GM21723 (cell line): Measurements from ENCODE around the gene PDCD1.
"Not testable (repeated sequence)": the region's sequence is repeated elsewhere in the genome, so short reads cannot be mapped to it uniquely, and the experiment has no call there.

Experiments
- ATAC-seq: cut with Tn5 transposase; IDR thresholded peaks from one replicate; pipeline ENCODE4 v1.9.1; 2021; ENCODE audit warnings: mild to moderate bottlenecking, moderate library complexity; ENCODE audit not compliant: unreplicated experiment

Gene PDCD1

GRCh38 chr2:241835611-241836010, 23.1 kb downstream of the PDCD1 start:
- no peak for ATAC-seq

- ATAC-seq: no peak
Measured at GRCh38 chr2:241834527-241835210, 24.0 kb downstream of the PDCD1 start.

- ATAC-seq: not testable (repeated sequence)
Measured at GRCh38 chr2:241833756-241834526, 24.8 kb downstream of the PDCD1 start.

GRCh38 chr2:241833101-241833663, 25.5 kb downstream of the PDCD1 start:
- no peak for ATAC-seq

- ATAC-seq: no peak
Measured at GRCh38 chr2:241827394-241827793, 31.3 kb downstream of the PDCD1 start.

- not testable (repeated sequence) for ATAC-seq
Measured at GRCh38 chr2:241823531-241824437, 34.9 kb downstream of the PDCD1 start.

DNA sequence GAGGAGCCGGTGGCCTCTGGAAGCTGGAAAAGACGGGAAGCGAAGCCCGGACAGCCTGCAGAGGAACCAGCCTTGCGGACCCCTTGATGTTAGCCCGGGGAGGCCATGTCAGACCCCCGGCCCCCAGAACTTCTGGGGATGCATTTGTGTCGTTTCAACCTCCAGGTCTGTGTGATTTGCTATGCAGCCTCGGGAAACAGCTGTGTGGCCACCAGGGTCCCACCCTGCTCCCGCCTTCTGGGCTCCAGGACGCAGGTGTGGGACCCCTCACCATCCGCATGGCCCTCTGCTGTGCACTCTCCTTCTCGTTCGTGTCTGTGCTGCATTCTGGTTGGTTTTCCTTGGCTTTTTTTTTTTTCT, 36.5 kb downstream of the PDCD1 start:
- ATAC-seq: no peak

DNA sequence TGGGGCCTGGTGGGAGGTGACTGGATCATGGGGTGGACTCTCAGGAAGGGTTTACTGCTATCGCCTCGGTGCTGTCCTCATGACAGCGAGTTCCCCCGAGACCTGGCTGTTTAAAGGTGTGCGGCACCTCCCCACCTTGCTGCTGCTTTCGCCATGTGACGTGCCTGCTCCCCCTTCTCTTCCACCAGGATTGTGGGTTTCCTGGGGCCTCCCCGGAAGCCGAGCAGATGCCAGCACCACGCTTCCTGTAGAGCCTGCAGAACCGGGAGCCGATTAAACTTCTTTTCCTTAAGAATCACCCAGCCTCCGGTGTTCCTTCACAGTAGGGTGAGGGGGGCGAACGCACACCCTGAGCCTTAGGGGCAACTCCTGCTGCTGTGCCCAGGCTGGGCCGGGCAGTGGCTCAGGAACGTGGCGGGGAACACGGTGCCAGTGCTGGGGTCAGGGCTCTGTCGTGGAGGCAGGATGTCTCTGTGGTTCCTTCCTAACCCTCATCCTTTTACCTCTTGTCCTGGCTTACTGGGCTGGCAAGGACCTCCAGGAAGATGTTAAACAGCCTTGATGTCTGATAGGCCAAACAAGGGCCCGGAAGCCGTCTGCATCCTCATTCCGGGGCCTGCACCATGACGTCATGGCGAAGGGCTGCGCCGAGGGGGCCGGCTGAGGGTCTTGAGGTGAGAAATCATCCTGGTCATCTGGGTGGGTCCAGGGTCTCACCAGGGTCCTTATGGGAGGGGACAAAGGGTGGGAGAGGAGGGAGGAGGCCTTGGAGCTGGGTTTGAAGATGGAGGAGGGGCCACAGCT, 37.0 kb downstream of the PDCD1 start:
- no peak for ATAC-seq

- no peak for ATAC-seq
Measured at GRCh38 chr2:241820625-241821384, 37.9 kb downstream of the PDCD1 start.

DNA sequence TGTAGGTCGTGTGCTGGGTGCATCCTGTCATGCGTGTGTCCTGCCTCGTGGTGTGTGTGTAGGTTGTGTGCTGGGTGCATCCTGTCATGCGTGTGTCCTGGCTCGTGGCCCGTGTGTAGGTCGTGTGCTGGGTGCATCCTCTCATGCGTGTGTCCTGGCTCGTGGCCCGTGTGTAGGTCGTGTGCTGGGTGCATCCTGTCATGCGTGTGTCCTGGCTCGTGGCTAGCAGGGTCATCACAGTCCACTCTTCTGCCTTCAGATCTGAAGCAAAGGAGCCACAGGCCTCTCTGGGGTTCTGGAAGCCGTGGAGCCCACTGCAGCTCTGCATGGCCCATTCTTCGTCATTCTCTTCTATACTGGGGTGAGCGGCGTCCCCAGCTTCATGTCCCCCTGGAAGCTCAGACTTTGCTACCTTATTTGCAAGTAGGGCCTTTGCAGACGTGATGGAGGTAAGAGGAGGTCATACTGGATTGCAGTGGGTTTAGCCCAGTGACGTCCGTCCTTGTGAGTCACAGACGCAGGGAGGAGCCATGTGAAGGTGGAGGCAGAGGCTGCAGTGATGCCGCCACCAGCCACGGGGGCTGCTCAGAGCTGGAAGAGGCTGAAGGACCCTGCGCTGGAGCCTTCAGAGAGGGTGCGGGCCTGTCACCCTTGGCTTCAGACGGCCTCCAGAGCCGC, 38.6 kb downstream of the PDCD1 start:
- ATAC-seq: not testable (repeated sequence)

DNA sequence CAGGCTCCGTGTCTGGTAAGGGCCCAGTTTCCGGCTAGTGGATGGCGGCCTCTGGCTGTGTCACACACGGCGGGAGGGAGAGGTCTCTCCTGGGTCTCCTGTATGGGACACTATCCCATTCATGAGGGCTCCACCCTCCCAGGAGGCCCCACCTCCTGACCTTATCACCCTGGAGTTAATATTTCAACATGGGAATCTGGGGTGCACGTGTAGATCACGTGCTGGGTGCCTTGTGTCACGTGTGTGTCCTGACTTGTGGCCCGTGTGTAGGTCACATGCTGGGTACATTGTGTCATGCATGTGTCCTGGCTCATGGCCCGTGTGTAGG, 39.8 kb downstream of the PDCD1 start:
- no peak for ATAC-seq

- no peak for ATAC-seq
Measured at GRCh38 chr2:241818229-241818942, 40.3 kb downstream of the PDCD1 start.

GRCh38 chr2:241817821-241818215, 40.9 kb downstream of the PDCD1 start:
- not testable (repeated sequence) for ATAC-seq

DNA sequence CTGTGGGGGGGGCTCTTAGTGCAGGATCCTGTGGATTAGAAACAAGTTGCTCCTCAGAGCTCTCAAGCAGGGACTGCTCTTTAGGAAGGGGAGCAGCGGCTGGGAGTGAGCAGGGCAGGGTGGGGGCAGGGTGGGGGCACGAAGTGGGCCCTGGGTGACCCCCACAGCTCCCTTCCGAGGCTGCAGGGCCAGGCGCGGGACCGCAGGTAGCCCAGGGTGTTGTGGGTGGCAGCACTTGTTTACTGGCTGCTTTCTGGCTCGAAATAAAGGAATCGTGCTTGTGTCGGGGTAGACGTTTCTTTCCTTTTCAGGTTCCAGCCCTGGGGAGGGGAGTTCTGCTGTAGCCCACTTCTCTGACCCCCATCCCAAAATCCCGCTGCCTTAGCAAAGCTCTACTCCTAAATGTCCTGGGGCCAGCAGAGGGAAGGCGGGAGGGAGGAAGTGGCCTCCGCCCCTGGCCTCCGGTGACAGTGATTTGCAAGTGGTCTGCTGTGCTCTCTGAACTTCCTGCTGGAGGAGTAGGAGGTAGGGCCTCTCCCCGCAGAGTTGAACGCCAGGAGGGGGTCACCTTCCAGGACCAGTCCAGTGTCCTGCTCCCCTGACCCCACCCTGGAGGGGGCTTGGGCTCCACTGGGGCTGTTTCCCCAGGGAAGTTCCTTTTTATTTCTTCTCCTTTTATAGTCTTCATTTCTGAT, 41.4 kb downstream of the PDCD1 start:
- no peak for ATAC-seq

- no peak for ATAC-seq
Measured at GRCh38 chr2:241816431-241817121, 42.1 kb downstream of the PDCD1 start.

GRCh38 chr2:241815477-241816430, 42.9 kb downstream of the PDCD1 start:
- no peak for ATAC-seq
